GM10847 (cell line): Measurements from ENCODE around the gene KPNA6.

Source experiments
- POLR2A ChIP-seq: IDR thresholded peaks from 2 replicates; pipeline ENCODE4 v1.6.1; 2011; ENCODE audit not compliant: insufficient read length; ENCODE audit errors: extremely low read depth

The KPNA6 gene

DNA sequence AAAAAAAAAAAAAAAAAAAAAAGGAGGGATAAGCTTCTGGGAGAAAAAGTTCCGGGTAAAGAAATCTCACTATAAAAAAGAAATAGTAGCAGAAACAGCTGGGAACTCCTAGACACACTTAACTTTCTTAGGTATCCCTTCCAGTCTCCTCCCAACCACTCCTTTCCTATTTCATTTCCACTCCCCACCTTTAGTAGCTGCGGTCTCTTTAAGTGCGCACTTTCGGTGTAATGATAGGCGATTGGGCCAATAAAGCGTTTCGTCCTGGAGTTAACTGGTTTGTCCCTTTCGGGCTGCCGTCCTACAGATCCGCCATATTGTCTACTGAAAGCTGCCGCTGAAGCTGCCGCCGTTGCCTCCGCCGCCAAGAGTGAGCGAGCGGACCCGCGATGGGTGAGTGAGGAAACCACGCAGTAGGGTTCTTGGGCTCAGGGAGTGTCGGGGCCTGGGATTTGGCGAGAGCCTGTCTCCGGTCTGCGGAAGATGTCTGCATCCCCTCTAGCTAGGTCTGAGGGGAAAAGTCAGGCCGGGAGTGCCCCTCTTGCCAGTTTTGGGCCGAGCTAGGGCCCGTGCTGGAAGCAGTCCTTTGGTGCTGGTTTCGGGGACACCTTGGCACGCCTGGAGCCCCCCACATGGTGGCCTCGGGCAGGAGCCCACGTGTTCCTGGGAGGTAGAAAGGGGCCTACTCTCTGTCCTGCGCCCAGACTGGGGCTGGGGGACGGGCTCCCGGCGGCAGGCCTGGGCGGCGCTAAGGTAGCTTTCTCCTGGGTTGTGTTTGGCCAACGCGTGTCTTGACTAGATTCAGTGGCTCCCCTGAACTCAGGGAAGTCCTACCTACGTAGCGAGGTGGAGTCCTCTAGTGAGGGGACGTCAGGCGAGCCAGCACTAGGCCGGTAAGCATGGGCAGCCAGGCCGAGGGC lies at the start of gene KPNA6:
TSS of gene KPNA6 (plus strand) at position 315 of the 920 bp plus-strand sequence. CDS start at position 390, 75 bp downstream.
- TF ChIP-seq POLR2A: peak; percentile 53

DNA sequence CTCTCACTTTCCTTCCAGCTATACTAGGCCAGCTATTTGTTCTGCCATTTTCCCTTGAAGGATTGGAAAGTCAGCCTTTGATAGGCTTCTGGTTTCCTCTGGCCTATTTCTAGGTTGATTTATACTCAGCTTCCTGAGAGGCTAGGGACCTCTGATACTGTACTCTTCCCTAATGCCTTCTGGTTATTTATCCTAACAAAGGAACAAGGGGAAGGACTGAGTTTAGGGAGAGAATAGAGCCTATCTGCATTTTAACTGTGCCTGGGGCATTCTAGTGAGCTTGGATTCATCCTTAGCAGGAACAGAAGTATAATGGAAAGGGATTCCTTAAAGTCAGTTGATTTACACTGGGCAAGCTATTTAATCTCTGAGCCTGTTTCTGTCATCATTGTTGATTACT lies 46.9 kb upstream of the KPNA6 start:
- no peak for TF ChIP-seq POLR2A

DNA sequence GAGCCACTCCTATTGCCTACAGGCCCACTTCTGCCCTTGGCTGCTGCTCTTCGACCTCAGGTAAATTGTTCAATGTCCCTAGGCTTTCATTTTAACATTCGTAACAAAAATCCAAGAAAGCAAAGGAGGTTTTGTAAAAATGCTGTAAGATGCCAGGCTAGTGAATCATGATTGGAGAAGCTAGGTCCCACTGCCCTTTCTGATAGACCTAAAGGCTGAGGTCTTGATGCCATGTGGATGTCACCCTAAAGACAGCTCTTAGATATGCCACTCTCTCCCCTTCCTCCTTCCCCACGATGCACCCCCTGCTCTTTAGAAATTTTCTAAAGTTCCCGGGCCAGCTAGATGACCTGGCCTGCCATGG lies 45.0 kb upstream of the KPNA6 start:
- no peak for TF ChIP-seq POLR2A

DNA sequence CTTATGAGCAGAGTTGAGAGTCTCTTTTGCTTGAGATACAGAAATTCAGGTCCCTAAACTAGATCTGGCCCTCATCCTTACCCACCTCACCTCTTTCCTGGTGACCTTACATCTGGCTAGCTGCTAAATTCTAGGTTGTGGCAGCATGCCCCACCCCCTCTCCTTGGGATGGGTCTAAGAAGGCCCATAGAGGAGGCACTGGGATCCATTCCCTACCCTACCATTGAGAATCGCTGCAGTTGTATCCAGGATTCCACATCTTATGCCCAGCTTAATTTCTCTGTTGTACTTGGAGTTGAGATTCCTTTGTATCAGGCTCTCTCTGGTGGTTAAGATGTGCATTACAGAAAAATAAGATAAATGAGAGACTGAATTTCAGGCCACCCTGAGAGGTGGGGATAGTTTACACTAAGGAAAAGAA lies 44.6 kb upstream of the KPNA6 start:
- no peak for TF ChIP-seq POLR2A

DNA sequence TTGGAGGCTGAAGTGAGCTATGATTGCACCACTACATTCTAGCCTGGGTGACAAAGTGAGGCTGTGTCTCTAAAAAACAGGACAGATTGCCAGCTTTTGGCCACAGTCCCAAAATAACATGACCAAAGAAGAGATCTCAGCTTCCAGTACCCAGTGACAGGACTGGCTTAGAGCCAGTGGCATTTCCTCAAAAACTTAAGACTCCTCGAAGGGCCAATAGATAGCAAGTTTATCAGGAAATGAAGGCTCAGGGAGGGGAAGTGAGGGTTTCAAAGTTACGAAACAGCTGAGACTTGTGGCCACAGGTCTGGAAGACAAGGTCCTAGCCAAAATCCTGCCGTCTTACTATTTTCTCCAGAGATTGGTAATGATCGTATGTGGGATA lies 41.4 kb upstream of the KPNA6 start:
- TF ChIP-seq POLR2A: no peak

DNA sequence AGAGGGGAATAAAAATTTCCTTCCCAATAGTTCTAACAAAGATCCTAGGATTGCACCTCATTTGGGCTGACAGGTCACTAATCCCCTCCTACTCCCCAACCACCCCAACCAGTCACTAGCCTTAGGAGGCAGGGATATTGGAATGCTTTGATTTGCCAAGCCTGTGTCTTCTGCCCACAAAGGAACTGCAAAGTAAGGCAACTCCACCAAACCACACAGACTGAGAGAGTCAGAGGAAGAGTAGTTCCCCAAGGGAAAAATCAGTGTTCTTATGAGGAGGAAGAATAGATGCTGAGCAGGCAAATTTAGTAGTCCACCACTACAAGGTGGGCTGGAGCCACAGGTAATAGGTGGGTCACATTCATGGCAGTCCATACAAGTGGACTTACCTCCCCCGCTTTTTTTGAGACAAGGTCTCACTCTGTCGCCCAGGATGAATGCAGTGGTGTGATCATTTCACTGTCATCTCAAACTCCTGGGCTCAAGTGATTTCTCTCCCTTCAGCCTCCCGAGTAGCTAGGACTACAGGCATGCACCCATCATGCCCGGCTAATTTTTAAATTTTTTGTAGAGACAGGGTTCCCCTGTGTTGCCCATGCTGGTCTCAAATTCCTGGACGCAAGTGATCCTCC lies 38.8 kb upstream of the KPNA6 start:
- no peak for TF ChIP-seq POLR2A

DNA sequence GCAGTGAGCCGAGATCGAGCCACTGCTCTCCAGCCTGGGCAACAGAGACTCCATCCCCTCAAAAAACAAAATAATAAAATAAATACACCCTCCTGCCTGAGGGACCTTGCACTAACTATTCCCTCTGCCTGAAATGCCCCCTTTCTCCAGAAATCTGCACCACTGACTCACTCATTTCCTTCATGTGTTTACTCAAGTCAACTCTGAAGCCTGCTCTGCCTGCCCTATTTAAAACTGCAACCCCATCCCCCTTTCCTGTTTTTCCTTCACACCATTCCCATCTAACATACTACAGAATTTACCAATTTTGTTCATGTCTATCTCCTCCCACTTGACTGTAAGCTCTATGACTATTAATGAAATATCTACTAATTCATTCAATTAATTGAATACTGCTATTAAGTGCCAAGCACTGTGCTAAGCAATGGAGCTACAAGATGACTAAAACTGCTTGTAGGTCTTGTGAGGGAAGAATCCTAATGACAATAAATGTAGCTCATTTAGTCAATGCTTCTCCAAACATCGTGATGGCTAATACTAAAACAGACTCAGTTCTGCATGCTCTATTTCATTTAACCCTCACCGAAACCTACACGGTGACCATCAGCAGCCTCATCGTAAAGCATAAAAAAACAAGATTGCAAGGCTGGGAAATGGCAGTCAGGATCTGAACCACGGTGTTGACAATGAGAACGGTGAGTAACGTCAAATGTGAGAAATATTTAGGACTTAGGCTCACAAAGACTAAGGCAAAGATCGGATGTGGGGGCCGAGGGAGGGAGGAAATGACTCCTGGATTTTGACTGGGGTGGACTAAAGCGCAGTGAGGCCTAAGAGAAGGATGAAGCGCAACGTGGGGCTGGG lies 35.9 kb upstream of the KPNA6 start:
- TF ChIP-seq POLR2A: no peak

DNA sequence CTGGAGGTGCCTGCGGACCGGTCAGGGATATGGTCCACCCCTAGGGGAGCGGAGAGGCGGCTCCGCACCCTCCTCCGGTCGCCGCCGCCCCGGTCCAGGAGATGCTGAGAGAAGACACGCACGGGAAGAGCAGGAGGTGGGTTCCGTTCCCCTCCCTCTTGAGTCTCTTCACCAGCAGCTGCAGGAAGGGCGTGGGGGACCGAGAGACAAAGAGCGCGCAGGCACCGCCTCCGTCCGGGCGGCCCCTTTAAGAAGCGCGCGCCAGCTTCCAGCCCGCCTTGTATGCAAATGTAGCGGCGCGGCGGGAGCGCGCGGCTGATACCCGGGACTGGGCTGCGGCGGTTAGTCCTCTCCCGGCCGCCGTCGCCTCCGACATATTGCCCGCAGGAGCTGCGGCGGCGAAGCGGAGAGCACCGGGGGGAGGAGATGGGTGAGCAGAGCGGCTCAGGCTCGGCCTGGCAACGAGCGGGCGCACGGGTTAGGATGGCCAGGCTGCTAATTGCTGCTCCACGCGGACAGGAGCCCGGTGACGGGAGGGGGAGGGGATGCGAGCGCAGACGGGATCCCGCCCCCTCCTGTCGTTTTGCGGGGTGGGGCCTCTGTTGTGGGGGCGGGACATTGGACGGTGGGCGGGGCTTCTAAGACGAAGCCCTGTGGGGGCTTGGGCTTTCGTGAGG lies 35.1 kb upstream of the KPNA6 start, which contains the start of gene TMEM39B:
TSS of gene TMEM39B (plus strand) at position 318 of the 677 bp plus-strand sequence. CDS start at position 427, 109 bp downstream.
- peak; percentile 83 for TF ChIP-seq POLR2A

DNA sequence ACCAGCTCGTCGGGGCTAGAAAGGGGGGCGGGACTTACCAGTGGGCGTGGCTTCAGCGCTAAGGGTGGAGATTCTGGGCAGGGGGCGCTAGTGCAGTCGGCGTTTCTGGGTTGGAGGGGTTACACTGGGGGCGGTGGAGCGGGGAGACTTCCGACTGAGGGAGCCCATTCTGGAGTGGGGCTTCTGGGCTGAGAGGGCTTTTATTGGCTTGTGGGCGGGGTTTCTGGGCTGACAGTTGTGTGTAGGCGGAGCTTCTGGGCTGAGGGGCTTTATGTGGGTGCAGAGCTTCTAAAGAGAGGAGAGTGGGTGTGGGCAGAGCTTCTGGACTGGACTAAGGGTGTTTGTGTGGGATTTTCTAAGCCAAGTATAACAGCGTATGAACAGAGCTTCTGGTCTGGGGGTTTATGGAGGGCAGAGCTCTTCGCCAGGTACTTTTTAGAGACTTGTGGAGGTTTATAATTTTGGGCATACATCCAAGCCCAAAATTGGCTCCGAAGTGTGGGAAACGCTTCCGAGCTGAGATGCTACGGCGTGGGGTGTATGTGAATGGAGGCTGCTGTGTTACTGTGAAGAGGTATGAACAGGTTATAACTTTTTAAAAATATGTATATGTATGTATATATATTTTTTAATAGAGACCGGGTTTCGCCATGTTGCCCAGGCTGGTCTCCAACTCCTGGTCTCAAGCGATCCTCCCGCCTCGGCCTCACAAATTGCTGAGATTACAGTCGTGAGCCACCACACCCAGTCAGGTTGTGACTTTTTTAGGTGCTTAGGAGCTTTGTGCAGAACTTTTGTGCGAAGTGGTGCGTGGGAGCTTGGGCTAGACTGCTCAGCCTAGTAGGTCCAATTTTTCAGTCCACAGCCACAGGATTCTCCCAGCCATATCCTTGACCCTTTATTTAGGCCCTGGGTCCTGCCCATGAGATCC lies 34.3 kb upstream of the KPNA6 start:
- TF ChIP-seq POLR2A: no peak

DNA sequence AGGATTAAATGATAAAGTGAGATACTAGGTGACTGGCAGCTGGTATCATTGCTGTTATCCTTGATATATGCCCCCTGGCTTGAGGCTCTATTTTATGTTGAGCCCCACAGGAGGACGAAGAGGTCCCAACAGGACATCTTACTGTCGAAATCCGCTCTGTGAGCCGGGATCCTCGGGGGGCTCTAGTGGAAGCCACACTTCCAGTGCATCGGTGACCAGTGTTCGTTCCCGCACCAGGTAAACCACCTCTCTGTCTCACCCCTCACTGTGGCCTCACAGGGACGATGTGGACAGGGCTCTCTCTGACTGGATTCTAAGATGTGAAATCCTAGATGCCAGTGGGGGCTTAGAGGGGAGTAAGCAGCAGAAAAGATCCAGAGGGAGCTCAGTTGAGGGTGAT lies 33.0 kb upstream of the KPNA6 start:
- TF ChIP-seq POLR2A: no peak

DNA sequence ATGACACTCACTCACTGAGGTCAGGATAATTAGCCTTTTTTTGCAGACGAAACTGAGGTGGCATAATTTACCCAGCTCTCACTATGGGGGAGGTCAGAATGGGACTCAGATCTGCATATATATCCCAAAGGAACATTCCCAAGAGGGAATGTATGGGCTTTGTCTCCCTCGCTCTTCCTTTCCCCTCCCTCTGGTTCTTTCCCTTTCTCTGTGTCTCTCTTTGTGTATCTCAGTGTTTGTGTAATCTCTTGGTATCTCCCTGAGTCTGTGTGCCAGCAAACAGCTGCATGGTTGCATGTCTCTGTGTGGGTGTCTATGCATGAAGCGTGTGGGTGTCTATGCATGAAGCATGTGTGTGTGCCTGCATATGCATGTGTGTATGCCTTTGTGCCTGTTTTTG lies 30.4 kb upstream of the KPNA6 start:
- TF ChIP-seq POLR2A: no peak

DNA sequence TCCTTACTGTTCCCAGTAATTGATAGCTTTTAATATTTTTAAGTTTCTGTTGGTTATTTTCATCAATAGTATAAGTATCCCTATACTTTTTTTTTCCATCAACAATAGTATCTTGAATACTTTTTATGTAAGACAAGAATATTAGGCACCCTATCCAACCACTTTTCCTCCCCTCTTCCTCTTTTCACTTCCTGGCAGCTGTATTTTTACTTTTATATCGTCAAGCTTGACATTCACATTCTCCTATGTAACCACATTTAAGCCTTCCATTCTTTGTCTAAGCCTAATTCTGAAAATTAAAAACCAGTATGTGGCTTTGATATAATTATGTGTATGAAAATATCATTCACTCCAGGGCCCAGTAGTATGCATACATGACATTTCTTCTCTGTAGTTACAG lies 25.8 kb upstream of the KPNA6 start:
- TF ChIP-seq POLR2A: no peak

DNA sequence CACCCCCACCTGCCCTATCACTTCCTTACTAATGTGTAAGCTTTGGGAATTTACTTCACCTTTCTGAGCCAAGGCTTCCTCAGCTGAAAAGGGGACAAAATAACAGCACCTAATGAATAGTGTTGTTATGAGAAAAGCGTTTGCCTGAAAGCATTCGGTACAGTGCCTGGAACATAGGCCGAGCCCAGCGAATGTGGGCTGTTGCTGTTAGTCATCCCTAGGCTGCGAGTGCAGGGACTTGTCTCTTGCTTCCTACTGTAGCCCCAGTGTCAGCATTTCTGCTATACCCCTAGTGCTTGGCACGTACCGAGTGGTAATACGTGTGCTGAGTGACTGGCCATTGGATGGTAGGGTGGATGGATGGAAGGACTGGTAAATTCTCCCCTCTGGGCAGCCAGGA lies 16.7 kb upstream of the KPNA6 start:
- no peak for TF ChIP-seq POLR2A

DNA sequence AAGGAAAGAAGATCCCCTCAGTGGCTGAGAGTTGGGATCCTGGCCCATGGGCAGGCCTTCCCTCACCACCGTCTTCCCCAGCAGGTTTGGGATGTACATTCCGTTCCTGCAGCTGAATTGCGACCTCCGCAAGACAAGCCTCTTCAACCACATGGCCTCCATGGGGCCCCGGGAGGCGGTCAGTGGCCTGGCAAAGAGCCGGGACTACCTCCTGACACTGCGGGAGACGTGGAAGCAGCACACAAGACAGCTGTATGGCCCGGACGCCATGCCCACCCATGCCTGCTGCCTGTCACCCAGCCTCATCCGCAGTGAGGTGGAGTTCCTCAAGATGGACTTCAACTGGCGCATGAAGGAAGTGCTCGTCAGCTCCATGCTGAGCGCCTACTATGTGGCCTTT lies 16.3 kb upstream of the KPNA6 start:
- TF ChIP-seq POLR2A: no peak
